Mesenchymal stem cell (in vitro differentiated cells and primary cell): ENCODE measurements around the gene RMC1. TPM values are rescaled to one million over a fixed set of nuclear protein-coding genes. Genes with fewer than 3 reads are reported as not detected.

ENCODE experiments used
- small RNA-seq: library from polyadenylated mRNA; stranded (forward); fragments of <200 nt; extraction: miRNeasy Mini kit (QIAGEN cat#:217004); gene quantifications from one replicate; pipeline ENCODE3, GENCODE V24; 2013; ENCODE audit warnings: low read depth

RMC1 gene

Small RNA genes lying within 50 kb of the gene (small RNA-seq; reads per million reads assigned to genes)
- gene AC026634.1 (not detected), gene RF00019 (not detected)
